ENCODE results near the gene CLCN7. TPM values are rescaled to one million over a fixed set of nuclear protein-coding genes. Genes with fewer than 3 reads are reported as not detected.
A peak's percentile ranks its signal among the peaks of the same experiment; 100 is the strongest.
"Not testable (repeated sequence)": the region's sequence is repeated elsewhere in the genome, so short reads cannot be mapped to it uniquely, and the experiment has no call there.

The CLCN7 gene
- total RNA-seq, 1 donor from 2014 or later: 53.2 TPM

- ATAC-seq: no peak
- intact Hi-C loops (cut with micrococcal nuclease): no loop called here
- DNase-seq: peak; percentile 29
Observed at GRCh38 chr16:1469693-1470201, 5.1 kb downstream of the CLCN7 start.

- DNase-seq; ATAC-seq; intact Hi-C loops (cut with micrococcal nuclease): not testable (repeated sequence)
Observed at GRCh38 chr16:1469141-1469540, 5.7 kb downstream of the CLCN7 start.

DNA sequence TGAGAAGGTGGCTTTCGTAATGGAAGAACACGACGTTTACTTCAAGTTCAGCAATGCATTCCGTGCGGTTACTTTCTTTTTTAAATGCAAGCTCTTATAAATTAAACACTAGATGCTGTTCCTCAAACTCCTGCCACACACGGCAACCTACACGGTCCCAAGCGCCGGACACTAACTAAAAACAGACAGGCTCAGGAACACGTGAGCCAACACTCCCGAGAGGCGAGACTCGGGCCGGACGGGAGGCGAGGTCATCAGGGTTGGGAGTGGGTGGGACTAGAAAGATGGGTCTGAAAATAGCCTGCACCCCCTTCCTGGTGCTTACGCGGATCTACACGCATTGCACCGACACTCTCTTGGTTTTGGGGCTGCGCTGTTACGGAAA is 6.4 kb downstream of the CLCN7 start:
- ATAC-seq: no peak
- DNase-seq: peak; percentile 13
- intact Hi-C loops (cut with micrococcal nuclease): no loop called here

DNA sequence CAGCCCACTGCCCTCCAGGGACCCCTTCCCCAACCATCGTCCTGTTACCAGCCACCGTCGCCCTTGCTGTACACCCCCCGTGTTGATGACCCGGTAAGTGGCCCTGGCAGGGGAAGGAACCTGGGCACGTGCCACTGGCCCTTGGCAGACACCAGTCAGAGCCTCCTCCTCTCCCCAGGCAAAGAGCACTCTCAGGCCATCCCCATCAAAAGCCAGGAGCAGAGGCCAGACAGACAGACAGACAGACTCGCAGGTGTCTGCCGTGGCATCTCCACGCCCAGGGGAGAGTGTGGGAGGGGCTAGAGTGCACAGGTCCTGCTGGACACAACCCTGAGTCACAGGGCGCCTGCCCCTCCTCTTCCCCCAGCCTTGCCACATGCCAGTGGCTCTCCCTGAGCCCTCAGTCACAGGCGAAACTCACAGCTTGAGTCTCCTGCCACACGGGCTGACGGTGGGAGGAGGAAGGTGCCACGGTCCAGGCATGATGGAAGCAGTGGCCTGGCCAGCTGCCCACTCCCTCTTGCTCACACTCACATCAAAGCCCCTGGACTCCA is 7.8 kb downstream of the CLCN7 start:
- DNase-seq: peak; percentile 45
- peak; percentile 65 for ATAC-seq
- intact Hi-C loops (cut with micrococcal nuclease): no loop called here

- intact Hi-C loops (cut with micrococcal nuclease): no loop called here
- ATAC-seq (no peak), DNase-seq (peak; percentile 18)
Observed at GRCh38 chr16:1466054-1466453, 8.8 kb downstream of the CLCN7 start.

DNA sequence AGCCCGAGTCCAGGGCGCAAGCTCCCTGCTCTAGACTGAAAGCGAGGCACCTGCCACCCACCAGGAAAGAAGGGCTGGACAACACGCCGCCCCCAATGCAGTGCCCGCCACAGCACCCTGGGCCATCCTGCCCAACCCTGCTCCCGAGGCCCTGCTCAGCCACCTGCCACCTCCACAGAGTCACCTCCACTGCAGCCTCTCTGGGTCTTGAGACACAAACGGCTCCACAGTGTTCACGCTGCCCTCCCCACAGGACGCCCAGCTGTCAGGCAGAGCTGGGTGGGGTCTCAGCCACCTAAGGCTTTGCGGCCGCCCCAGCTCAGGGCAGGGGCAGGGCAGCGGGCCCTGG is 9.3 kb downstream of the CLCN7 start:
- intact Hi-C loops (cut with micrococcal nuclease): no loop called here
- ATAC-seq (no peak), DNase-seq (peak; percentile 8)

GRCh38 chr16:1464894-1465566 is 9.8 kb downstream of the CLCN7 start:
- no peak for ATAC-seq
- DNase-seq: peak; percentile 16
- intact Hi-C loops (cut with micrococcal nuclease): no loop called here

DNA sequence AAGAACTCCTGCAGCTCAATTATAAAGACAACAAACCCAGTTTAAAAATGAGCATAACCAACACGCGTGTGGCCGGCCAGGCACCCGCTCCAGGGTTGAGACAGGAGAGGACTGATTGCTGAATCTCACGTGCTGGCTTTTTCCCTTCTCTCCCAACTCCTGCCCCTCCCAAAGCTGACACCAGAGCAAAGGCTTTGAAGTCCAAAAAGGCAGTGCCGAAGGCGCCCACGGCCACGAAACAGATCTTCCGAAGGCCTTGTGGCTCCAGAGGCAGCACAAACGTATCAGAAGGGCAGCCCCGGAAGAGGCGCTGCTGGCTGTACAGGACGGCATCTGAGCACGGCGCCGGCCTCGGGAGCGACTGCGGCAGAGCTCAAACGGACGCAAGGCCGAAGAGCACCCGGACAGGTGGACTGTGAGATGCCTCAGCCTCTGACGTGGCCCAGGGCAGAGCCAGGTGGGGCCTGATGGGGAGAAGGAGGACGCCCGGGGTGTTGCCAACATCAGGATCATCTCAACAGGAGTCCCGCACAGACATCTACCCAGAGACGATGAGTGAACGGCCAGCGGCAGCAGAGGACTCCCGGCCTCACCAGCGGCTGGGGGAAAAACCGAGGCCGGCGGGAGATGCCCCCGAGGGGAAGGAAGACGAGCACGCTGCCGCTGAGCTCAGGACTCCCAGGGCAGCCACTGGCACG is 10.5 kb downstream of the CLCN7 start:
- DNase-seq: no peak
- ATAC-seq: no peak

DNA sequence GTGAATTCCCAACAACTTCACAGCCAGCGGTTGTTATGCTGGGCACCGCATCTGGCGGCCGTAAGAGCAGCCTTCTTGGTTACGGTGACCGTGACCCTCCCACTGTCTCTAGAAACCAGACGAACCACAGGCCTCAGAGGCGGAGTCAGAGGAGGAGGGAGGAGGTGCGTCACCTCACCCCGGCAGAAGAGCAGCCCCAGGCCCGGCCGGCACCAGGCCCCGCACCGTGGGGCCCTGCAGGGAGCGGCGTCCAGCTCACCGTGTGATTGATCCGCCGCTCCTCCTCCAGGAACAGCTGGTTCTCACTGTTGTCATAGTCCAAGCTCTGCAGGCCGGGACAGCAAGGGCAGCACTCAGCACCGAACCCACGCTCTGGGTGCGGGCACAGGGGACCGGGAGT is 13.7 kb downstream of the CLCN7 start:
- DNase-seq: no peak
- intact Hi-C loops (cut with micrococcal nuclease): no loop called here
- ATAC-seq: no peak

More for the DNA sequence above, 10.5 kb downstream of the CLCN7 start:
- intact Hi-C loops (cut with micrococcal nuclease): no loop called here

DNA sequence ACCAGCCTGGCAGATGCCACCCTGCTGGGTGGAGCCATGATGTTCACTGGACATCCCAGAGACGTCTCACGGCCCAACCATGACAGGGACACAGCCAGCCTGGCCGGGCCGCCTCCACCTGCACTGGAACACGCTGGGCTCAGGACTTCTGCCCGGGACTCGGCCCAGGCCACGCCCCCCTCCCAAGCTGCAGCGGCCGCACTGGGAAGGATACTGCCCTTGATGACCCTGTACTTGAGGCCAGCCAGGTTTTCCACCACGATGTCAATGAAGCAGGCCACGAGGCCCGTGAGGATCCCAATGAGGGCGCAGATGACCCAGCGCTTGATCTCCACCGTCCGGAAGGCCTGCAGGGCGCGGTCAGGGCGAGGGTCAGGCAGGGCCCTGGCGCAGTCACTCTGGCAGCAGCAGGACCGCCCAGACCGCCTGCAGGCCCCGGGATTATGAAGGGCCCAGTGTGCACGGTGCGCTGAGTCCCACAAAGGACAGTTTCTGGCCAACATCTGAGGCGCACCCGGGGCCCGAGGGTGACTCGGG is 14.2 kb downstream of the CLCN7 start:
- intact Hi-C loops (cut with micrococcal nuclease): no loop called here
- no peak for DNase-seq
- no peak for ATAC-seq

DNA sequence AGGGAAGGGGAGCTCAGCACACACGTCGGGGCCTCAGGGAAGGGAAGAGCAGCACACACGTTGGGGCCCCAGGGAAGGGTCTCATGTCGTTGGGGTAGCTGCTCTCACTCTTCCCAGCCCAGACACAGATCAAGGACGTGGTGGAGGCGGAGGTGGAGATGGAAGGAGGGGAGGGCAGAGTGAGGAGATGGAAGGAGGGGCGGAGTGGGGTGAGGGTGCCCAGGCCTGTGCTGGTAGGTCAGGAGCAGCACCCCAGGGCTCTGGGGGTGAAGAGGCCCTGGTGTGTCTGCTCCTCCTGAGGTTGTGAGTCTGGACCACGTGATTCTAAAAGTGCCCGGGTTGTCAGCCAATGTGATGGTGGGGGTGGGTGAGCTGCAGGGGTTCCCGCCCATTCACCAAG is 14.9 kb downstream of the CLCN7 start:
- DNase-seq (no peak), ATAC-seq (no peak)
- intact Hi-C loops (cut with micrococcal nuclease): no loop called here

GRCh38 chr16:1458977-1459341 is 15.9 kb downstream of the CLCN7 start:
- ATAC-seq (no peak), DNase-seq (no peak)
- intact Hi-C loops (cut with micrococcal nuclease): no loop called here

DNA sequence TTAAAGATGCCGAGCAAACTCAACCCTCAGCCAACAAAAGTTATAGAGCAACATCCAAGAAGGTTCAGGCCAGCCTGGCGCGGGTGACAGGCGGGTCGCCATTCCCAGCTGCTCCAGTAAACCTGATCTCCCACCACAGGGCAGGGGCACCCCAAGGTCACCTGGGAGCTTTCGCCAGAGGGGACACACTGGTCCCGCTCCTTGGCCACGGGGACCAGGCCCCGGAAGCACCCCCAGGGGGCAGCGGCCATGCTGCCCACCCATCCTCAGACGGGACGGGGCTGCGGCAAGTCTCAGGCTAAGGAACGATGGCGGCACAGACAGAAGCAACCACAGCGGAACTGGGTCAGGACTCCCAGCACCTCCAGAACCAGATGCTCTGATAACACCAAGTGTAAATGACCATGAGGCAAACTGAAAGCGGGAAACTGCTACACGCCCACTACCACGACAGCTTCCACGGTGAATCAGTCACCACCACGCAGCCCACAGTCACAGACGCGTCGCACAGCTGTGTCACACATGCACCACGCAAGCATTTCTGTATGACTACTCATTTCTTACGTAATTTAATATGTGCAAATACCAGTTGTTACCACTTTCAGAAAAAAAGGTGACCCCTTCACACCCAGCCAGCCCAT is 16.4 kb downstream of the CLCN7 start:
- DNase-seq (no peak), ATAC-seq (no peak)
- intact Hi-C loops (cut with micrococcal nuclease): no loop called here

DNA sequence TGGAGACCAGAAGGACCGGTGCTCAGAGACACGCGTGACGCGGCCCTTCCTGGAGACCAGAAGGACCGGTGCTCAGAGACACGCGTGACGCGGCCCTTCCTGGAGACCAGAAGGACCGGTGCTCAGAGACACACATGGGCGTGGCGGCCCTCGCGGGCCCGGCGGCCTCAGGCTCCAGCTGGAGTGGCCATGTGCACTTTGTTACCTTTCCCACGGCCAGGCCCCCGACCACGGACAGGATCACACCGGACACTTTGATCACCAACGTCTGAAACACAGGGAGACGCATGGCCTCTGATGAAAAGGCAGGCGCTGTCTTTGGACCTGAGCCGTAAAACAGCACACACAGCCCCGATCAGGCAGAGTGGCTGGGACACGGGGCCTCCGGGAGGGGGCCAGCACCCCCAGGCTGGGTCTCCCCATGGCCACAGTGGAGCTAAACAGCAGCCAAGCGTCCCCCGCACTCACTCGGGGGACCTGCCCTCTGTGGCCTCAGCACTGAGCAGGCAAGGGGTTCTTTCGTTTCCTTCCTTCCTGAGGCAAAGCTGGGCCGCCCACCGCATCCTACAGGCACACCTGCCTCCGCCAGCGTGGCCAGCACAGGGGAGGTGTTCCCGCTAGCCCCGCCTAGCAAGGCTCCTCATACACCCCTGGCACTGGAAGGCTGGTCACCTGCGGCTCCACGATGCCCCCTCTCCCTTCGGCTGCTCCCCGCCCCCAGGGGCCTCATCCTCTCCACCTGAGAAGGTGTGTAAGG is 17.2 kb downstream of the CLCN7 start:
- ATAC-seq (no peak), DNase-seq (no peak)
- intact Hi-C loops (cut with micrococcal nuclease): no loop called here

GRCh38 chr16:1456951-1457350 is 17.9 kb downstream of the CLCN7 start:
- ATAC-seq: no peak
- intact Hi-C loops (cut with micrococcal nuclease): no loop called here
- no peak for DNase-seq

- intact Hi-C loops (cut with micrococcal nuclease): no loop called here
- ATAC-seq (no peak), DNase-seq (no peak)
Observed at GRCh38 chr16:1455190-1456171, 19.3 kb downstream of the CLCN7 start.

GRCh38 chr16:1454561-1454960 is 20.3 kb downstream of the CLCN7 start:
- intact Hi-C loops (cut with micrococcal nuclease): no loop called here
- ATAC-seq: no peak
- DNase-seq: no peak

DNA sequence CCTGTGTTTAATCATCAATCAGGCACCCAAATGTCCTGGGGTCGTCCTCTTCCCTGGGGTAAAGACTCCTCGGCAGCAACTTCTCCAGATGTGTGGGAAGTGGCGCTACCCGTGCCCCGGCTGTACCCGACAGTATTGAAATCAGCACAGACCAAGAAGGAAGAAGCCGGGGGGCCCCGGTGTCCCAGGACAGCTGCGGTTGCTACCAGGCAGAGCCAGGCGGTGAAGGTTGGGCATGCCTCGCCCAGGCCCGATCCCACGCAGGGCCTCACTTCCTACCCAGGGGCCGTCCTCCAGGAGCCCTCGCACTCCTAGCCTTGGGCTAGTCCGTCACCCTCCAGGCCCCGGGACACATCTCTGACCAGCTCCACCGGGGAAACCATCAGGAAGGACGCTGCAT is 21.5 kb downstream of the CLCN7 start:
- intact Hi-C loops (cut with micrococcal nuclease): no loop called here
- DNase-seq (no peak), ATAC-seq (no peak)

Measured in left ventricle myocardium superior (tissue), 1 donor.